Parathyroid adenoma (tissue), 2 donors: ENCODE measurements around the gene ARNT2.
A peak's percentile ranks its signal among the peaks of the same experiment; 100 is the strongest.

Experiments used
- H2AFZ ChIP-seq: fragments of 300-600 bp; sonication (generic); one replicate; pipeline ENCODE4 v1.7.0; 2017; ENCODE audit warnings: antibody characterized with exemption, mild to moderate bottlenecking
- H3K27ac ChIP-seq: fragments of 300-600 bp; sonication (generic); one replicate; pipeline ENCODE4 v1.7.0; 2017
- H3K27me3 ChIP-seq: fragments of 300-600 bp; sonication (generic); one replicate; pipeline ENCODE4 v1.7.0; 2017; ENCODE audit warnings: low read length; ENCODE audit not compliant: control insufficient read depth, insufficient read depth
- H3K36me3 ChIP-seq: fragments of 300-600 bp; sonication (generic); one replicate; pipeline ENCODE4 v1.7.0; 2017; ENCODE audit warnings: low read length; ENCODE audit not compliant: control insufficient read depth, insufficient read depth
- H3K4me1 ChIP-seq: fragments of 300-600 bp; sonication (generic); one replicate; pipeline ENCODE4 v1.7.0; 2017; ENCODE audit warnings: control low read depth
- H3K4me2 ChIP-seq: fragments of 300-600 bp; sonication (generic); one replicate; pipeline ENCODE4 v1.7.0; 2017; ENCODE audit warnings: low read length
- H3K4me3 ChIP-seq: fragments of 300-600 bp; sonication (generic); one replicate; pipeline ENCODE4 v1.7.0; 2017; ENCODE audit warnings: low read depth, low read length
- H3K79me2 ChIP-seq: fragments of 300-600 bp; sonication (generic); one replicate; pipeline ENCODE4 v1.7.0; 2017; ENCODE audit warnings: control low read depth
- H3K9ac ChIP-seq: fragments of 300-600 bp; sonication (generic); one replicate; pipeline ENCODE4 v1.7.0; 2017; ENCODE audit warnings: mild to moderate bottlenecking
- H3K9me3 ChIP-seq: fragments of 300-600 bp; sonication (generic); one replicate; pipeline ENCODE4 v1.7.0; 2017; ENCODE audit warnings: low read length; ENCODE audit not compliant: control insufficient read depth
- TF ChIP-seq, protein P1 (sequence below): fragments of 300-600 bp; sonication (generic); IDR thresholded peaks from one replicate; pipeline ENCODE4 v1.7.0; 2017; ENCODE audit warnings: antibody characterized with exemption, mild to moderate bottlenecking
- donor health status: primary hyperparathyroidism.

ARNT2 gene

GRCh38 chr15:80582816-80583423 lies 178.7 kb downstream of the ARNT2 start:
- Histone ChIP-seq H3K9me3 (no peaks in the 10 kb centered on the region), H3K4me2 (no peak overlapping the region), H3K4me1 (no peaks in the 10 kb centered on the region), H3K27me3 (no peaks in the 10 kb centered on the region), H3K9ac (no peak overlapping the region), H2AFZ (no peak overlapping the region), H3K4me3 (no peak overlapping the region), H3K36me3 (no peaks in the 10 kb centered on the region), H3K27ac (no peak overlapping the region), H3K79me2 (no peaks in the 10 kb centered on the region)
- TF ChIP-seq, protein P1, sequence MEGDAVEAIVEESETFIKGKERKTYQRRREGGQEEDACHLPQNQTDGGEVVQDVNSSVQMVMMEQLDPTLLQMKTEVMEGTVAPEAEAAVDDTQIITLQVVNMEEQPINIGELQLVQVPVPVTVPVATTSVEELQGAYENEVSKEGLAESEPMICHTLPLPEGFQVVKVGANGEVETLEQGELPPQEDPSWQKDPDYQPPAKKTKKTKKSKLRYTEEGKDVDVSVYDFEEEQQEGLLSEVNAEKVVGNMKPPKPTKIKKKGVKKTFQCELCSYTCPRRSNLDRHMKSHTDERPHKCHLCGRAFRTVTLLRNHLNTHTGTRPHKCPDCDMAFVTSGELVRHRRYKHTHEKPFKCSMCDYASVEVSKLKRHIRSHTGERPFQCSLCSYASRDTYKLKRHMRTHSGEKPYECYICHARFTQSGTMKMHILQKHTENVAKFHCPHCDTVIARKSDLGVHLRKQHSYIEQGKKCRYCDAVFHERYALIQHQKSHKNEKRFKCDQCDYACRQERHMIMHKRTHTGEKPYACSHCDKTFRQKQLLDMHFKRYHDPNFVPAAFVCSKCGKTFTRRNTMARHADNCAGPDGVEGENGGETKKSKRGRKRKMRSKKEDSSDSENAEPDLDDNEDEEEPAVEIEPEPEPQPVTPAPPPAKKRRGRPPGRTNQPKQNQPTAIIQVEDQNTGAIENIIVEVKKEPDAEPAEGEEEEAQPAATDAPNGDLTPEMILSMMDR: no peak

DNA sequence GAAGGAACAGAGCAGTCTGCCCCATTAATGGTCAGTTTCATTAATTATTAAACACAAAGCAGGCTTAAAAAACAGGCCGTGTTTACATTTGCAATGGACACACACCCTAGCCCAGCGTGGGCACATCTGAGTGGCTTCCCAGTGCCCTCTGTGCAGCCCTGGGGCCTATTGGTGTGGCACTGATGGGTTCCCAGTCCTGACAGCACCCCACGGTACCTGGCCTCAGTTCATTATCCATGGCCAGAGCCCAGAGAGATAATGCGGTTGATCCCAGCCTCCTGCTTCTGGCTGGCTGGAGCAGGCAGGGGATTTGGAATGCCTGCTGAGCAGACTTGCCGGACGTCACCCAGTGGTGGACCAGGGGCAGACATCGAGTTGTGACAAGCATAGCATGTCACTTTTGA lies 180.4 kb downstream of the ARNT2 start:
- H3K4me3 ChIP-seq: no peak overlapping the region
- no peak overlapping the region for H2AFZ ChIP-seq
- H3K27ac ChIP-seq: no peak overlapping the region
- H3K36me3 ChIP-seq: no peaks in the 10 kb centered on the region
- H3K27me3 ChIP-seq: no peaks in the 10 kb centered on the region
- no peaks in the 10 kb centered on the region for H3K9me3 ChIP-seq
- no peaks in the 10 kb centered on the region for H3K4me1 ChIP-seq
- H3K4me2 ChIP-seq: no peak overlapping the region
- no peaks in the 10 kb centered on the region for H3K79me2 ChIP-seq
- TF ChIP-seq, protein P1: no peak
- H3K9ac ChIP-seq: no peak overlapping the region

DNA sequence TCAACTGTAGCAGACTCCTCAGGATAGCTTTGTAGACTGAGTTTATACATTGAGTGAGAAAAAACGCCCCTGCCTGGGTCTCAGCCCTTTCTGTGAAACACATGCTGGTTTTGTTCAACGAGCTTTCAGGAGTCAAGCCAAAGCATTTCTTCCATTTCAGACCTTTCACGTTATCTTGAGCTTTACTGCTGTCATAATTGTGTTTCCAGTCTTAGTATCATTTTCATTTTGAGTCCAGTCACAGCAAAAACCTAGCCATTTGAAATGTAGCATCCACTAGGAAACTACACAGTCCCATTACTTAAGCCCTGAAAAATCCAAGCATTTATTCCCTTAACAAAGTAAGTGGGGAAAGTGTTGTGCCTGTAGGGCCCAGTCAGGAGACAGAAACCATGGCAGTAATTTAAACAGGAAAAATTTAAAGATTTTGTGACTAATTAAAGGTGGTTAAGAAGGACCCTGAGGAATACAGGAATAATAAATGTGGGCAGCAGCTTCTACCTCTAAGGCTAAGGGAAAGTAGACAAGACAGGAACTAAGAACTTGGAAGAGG lies 180.9 kb downstream of the ARNT2 start:
- Histone ChIP-seq H3K4me2 (no peak overlapping the region), H3K79me2 (no peaks in the 10 kb centered on the region), H3K9ac (no peak overlapping the region), H3K4me3 (no peak overlapping the region), H2AFZ (no peak overlapping the region), H3K27ac (no peak overlapping the region), H3K4me1 (no peaks in the 10 kb centered on the region), H3K9me3 (no peaks in the 10 kb centered on the region), H3K27me3 (no peaks in the 10 kb centered on the region), H3K36me3 (no peaks in the 10 kb centered on the region)
- TF ChIP-seq, protein P1: no peak

GRCh38 chr15:80585544-80586018 lies 181.4 kb downstream of the ARNT2 start:
- Histone ChIP-seq H3K27me3 (no peaks in the 10 kb centered on the region), H3K4me1 (no peaks in the 10 kb centered on the region), H3K4me3 (no peak overlapping the region), H3K27ac (no peak overlapping the region), H3K79me2 (no peaks in the 10 kb centered on the region), H3K9ac (no peak overlapping the region), H2AFZ (no peak overlapping the region), H3K36me3 (no peaks in the 10 kb centered on the region), H3K4me2 (no peak overlapping the region), H3K9me3 (no peaks in the 10 kb centered on the region)
- TF ChIP-seq, protein P1: peak; percentile 7

DNA sequence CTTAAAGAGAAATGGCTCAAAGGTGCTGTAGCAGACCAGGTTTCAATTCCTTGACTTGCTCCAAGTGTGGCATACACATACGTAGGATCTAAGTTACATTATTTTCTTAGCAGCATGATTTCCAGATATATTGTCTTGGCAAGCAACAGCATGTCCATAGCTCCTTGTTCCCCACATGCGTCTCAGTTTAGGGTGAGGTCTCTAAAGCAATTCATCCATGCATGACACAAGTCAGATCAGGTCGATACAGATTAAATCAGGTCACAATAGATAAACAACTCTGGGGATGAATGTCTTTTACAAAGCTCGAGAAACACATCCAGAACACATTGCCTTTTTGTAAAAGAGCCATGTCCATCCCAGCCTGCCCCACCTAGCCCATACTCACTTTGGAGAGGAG lies 182.0 kb downstream of the ARNT2 start:
- TF ChIP-seq, protein P1: no peak
- Histone ChIP-seq H3K36me3 (no peaks in the 10 kb centered on the region), H3K4me2 (no peak overlapping the region), H3K79me2 (no peaks in the 10 kb centered on the region), H3K27ac (no peak overlapping the region), H3K9ac (no peak overlapping the region), H3K4me3 (no peak overlapping the region), H3K27me3 (no peaks in the 10 kb centered on the region), H3K9me3 (no peaks in the 10 kb centered on the region), H3K4me1 (no peaks in the 10 kb centered on the region), H2AFZ (no peak overlapping the region)
